K562 (cell line): Measurements from ENCODE around the gene RORC. TPM values are rescaled to one million over a fixed set of nuclear protein-coding genes. Genes with fewer than 3 reads are reported as not detected.

Experiments
- EHMT2 ChIP-seq: fragments of 450-650 bp; IDR thresholded peaks from 2 replicates; pipeline ENCODE4 v1.6.1; 2018; ENCODE audit warnings: antibody characterized with exemption
- FUS ChIP-seq: fragments of 200-400 bp; formaldehyde crosslinking; optimal IDR thresholded peaks from 2 replicates; pipeline ENCODE3; 2017; ENCODE audit warnings: low read depth, low read length
- IRF2 ChIP-seq: sonication (generic); formaldehyde crosslinking; IDR thresholded peaks from 2 replicates; pipeline ENCODE4 v1.8.1; 2022; ENCODE audit warnings: mild to moderate bottlenecking, missing genetic modification reagents
- KAT2B ChIP-seq: IDR thresholded peaks from one replicate; pipeline ENCODE4 v1.6.1; 2012; ENCODE audit warnings: low read depth, mild to moderate bottlenecking, control low read depth, inconsistent platforms, low read length, moderate library complexity
- MCM3 ChIP-seq: fragments of 450-650 bp; IDR thresholded peaks from 2 replicates; pipeline ENCODE4 v1.6.1; 2016
- MTA1 ChIP-seq: fragments of 450-650 bp; IDR thresholded peaks from 2 replicates; pipeline ENCODE4 v1.6.1; 2017; ENCODE audit warnings: borderline replicate concordance
- SP1 ChIP-seq: sonication (generic); formaldehyde crosslinking; IDR thresholded peaks from 2 replicates; pipeline ENCODE4 v1.8.1; 2022; ENCODE audit warnings: mild to moderate bottlenecking, missing genetic modification reagents
- U2AF1 ChIP-seq: fragments of 200-400 bp; formaldehyde crosslinking; optimal IDR thresholded peaks from 2 replicates; pipeline ENCODE3; 2017; ENCODE audit warnings: mild to moderate bottlenecking, low read depth, low read length, moderate library complexity
- ZFX ChIP-seq: sonication (generic); formaldehyde crosslinking; IDR thresholded peaks from 2 replicates; pipeline ENCODE4 v1.8.0; 2022; ENCODE audit warnings: mild to moderate bottlenecking, missing genetic modification reagents, moderate library complexity
- polyA plus RNA-seq, 8 experiments: library from polyadenylated mRNA; depleted of rRNA in 4 of 8; stranded (reverse) in 5 of 8; unstranded in 3 of 8; fragments of >200 nt; fragmentation: Nextera tagmentation in 2 of 8; fragmentation: Illumina TruSeq in 1 of 8; extraction: Ambion mirVana in 2 of 8; extraction: Trizol in 1 of 8; gene quantifications; 2 replicates each; pipeline versions ENCODE4 v1.2.1 to v1.2.3, GENCODE V29; 2011 to 2014; ENCODE audit warnings: inconsistent platforms in 1 of 8, missing spikeins in 1 of 8
- total RNA-seq, 7 experiments: library from RNA; depleted of rRNA in 6 of 7; stranded (reverse); fragments of >200 nt in 6 of 7; fragmentation: Illumina TruSeq in 2 of 7; extraction: Trizol in 2 of 7; gene quantifications; 2 replicates each; pipeline versions ENCODE4 v1.2.1 to v1.2.3, GENCODE V29; 2011 to 2021; ENCODE audit warnings: low replicate concordance in 1 of 7
- TF ChIP-seq, protein P1 (sequence below): sonication (generic); formaldehyde crosslinking; IDR thresholded peaks from 2 replicates; pipeline ENCODE4 v1.8.0; 2022; ENCODE audit warnings: mild to moderate bottlenecking, missing genetic modification reagents
- TF ChIP-seq, protein P2 (sequence below): fragments of 150-350 bp; conservative IDR thresholded peaks from 2 replicates; pipeline ENCODE4 v1.6.1; 2014; ENCODE audit warnings: low read length
- TF ChIP-seq, protein P3 (sequence below): fragments of 250-450 bp; sonication (Bioruptor Pico); IDR thresholded peaks from 2 replicates; pipeline ENCODE4 v1.4.0; 2020; ENCODE audit warnings: mild to moderate bottlenecking, moderate library complexity
- TF ChIP-seq, protein P4 (sequence below): fragments of 450-650 bp; conservative IDR thresholded peaks from 2 replicates; pipeline ENCODE4 v1.6.1; 2016; ENCODE audit warnings: missing genetic modification characterization, low read depth, mild to moderate bottlenecking, control low read depth, missing compliant biosample characterization

Gene RORC
- total and polyA plus RNA-seq, 9 of the 15 experiments (the other 6 are each of a cell fraction or from before 2014, with no cell fraction given): not detected

DNA sequence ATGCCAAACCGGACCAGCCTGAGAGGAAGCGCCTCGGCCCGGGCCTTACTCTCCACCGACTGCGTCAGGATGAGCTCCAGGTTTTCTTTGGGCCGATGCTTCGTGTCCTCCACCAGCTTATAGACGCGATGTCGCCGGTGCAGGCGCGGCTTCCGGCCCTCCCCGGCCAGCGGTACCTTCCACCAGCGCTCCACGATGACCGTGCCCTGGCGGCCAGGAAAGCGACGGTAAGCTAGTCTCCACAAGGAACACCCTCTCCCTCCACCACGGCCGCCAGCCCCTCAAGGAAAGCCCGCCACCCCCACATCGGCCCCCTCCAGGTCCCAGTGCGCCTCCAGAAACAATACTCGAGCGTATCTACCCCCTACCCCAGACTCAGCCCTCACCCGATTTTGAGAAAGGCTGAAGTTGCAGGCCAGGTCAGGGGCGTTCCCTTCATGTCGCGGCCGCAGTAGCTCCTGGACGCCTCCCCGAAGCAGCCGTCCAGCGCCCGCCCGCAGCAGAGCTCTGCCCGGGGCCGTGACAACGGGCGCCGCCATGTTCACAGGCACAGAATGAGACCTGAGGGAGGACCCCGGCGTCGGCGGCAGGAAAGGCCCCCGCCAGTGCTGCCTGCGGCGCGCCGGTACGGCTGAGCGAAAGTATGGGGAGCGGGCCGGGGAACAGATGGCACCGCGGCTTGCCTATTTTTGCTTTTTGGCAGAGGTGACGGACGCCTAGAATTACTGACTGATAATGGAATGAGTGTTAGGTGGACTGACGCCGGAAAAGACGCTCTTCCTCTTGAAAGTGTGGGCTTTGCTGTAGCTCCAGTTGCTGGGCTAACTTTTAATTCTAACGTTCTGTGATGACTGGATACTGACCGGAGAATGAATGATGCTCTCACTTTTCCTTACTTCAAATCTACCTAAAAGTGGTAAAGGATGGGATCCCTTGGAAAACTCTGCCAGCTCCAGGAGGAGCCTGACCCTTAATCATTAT, 68.4 kb downstream of the RORC start, which contains the start of gene MRPL9 (continued):
- TF ChIP-seq MCM3 (no peak), ZFX (CRISPR knock-in tag) (peak; percentile 91), IRF2 (CRISPR knock-in tag) (no peak), SP1 (peak; percentile 46), EHMT2 (no peak), FUS (no peak), MTA1 (peak; percentile 98), KAT2B (no peak), U2AF1 (no peak)
- TF ChIP-seq, protein P1, sequence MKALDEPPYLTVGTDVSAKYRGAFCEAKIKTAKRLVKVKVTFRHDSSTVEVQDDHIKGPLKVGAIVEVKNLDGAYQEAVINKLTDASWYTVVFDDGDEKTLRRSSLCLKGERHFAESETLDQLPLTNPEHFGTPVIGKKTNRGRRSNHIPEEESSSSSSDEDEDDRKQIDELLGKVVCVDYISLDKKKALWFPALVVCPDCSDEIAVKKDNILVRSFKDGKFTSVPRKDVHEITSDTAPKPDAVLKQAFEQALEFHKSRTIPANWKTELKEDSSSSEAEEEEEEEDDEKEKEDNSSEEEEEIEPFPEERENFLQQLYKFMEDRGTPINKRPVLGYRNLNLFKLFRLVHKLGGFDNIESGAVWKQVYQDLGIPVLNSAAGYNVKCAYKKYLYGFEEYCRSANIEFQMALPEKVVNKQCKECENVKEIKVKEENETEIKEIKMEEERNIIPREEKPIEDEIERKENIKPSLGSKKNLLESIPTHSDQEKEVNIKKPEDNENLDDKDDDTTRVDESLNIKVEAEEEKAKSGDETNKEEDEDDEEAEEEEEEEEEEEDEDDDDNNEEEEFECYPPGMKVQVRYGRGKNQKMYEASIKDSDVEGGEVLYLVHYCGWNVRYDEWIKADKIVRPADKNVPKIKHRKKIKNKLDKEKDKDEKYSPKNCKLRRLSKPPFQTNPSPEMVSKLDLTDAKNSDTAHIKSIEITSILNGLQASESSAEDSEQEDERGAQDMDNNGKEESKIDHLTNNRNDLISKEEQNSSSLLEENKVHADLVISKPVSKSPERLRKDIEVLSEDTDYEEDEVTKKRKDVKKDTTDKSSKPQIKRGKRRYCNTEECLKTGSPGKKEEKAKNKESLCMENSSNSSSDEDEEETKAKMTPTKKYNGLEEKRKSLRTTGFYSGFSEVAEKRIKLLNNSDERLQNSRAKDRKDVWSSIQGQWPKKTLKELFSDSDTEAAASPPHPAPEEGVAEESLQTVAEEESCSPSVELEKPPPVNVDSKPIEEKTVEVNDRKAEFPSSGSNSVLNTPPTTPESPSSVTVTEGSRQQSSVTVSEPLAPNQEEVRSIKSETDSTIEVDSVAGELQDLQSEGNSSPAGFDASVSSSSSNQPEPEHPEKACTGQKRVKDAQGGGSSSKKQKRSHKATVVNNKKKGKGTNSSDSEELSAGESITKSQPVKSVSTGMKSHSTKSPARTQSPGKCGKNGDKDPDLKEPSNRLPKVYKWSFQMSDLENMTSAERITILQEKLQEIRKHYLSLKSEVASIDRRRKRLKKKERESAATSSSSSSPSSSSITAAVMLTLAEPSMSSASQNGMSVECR: peak; percentile 50; the same call in 1 of the 2 replicates
- TF ChIP-seq, protein P2, sequence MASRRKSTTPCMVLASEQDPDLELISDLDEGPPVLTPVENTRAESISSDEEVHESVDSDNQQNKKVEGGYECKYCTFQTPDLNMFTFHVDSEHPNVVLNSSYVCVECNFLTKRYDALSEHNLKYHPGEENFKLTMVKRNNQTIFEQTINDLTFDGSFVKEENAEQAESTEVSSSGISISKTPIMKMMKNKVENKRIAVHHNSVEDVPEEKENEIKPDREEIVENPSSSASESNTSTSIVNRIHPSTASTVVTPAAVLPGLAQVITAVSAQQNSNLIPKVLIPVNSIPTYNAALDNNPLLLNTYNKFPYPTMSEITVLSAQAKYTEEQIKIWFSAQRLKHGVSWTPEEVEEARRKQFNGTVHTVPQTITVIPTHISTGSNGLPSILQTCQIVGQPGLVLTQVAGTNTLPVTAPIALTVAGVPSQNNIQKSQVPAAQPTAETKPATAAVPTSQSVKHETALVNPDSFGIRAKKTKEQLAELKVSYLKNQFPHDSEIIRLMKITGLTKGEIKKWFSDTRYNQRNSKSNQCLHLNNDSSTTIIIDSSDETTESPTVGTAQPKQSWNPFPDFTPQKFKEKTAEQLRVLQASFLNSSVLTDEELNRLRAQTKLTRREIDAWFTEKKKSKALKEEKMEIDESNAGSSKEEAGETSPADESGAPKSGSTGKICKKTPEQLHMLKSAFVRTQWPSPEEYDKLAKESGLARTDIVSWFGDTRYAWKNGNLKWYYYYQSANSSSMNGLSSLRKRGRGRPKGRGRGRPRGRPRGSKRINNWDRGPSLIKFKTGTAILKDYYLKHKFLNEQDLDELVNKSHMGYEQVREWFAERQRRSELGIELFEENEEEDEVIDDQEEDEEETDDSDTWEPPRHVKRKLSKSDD: 0 out of 2 replicates have a peak, but pooled peaks have one; percentile 35
- TF ChIP-seq, protein P3, sequence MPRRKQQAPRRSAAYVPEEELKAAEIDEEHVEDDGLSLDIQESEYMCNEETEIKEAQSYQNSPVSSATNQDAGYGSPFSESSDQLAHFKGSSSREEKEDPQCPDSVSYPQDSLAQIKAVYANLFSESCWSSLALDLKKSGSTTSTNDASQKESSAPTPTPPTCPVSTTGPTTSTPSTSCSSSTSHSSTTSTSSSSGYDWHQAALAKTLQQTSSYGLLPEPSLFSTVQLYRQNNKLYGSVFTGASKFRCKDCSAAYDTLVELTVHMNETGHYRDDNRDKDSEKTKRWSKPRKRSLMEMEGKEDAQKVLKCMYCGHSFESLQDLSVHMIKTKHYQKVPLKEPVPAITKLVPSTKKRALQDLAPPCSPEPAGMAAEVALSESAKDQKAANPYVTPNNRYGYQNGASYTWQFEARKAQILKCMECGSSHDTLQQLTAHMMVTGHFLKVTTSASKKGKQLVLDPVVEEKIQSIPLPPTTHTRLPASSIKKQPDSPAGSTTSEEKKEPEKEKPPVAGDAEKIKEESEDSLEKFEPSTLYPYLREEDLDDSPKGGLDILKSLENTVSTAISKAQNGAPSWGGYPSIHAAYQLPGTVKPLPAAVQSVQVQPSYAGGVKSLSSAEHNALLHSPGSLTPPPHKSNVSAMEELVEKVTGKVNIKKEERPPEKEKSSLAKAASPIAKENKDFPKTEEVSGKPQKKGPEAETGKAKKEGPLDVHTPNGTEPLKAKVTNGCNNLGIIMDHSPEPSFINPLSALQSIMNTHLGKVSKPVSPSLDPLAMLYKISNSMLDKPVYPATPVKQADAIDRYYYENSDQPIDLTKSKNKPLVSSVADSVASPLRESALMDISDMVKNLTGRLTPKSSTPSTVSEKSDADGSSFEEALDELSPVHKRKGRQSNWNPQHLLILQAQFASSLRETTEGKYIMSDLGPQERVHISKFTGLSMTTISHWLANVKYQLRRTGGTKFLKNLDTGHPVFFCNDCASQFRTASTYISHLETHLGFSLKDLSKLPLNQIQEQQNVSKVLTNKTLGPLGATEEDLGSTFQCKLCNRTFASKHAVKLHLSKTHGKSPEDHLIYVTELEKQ (CRISPR knock-in tag): no peak
- TF ChIP-seq, protein P4, sequence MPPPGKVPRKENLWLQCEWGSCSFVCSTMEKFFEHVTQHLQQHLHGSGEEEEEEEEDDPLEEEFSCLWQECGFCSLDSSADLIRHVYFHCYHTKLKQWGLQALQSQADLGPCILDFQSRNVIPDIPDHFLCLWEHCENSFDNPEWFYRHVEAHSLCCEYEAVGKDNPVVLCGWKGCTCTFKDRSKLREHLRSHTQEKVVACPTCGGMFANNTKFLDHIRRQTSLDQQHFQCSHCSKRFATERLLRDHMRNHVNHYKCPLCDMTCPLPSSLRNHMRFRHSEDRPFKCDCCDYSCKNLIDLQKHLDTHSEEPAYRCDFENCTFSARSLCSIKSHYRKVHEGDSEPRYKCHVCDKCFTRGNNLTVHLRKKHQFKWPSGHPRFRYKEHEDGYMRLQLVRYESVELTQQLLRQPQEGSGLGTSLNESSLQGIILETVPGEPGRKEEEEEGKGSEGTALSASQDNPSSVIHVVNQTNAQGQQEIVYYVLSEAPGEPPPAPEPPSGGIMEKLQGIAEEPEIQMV: no peak
